Neural progenitor cell (in vitro differentiated cells): ENCODE results near the gene ELAPOR2. TPM values are rescaled to one million over a fixed set of nuclear protein-coding genes. Genes with fewer than 3 reads are reported as not detected.

Experiments used
- DNase-seq: peaks from one replicate; pipeline ENCODE4 v3.0.0-alpha.2; 2016; ENCODE audit warnings: low spot score
- H2AFZ ChIP-seq: fragments of 200-600 bp; sonication (generic); replicated peaks from 2 replicates; pipeline ENCODE4 v1.6.1; 2016; ENCODE audit warnings: antibody characterized with exemption
- H3F3A ChIP-seq: fragments of 200-600 bp; sonication (generic); 2 replicates; pipeline ENCODE4 v1.6.1; 2016; ENCODE audit warnings: antibody characterized with exemption, low read depth
- H3K27ac ChIP-seq: fragments of 200-600 bp; sonication (generic); 2 replicates; pipeline ENCODE4 v1.5.1; 2016; ENCODE audit warnings: mild to moderate bottlenecking
- H3K27me3 ChIP-seq: fragments of 200-600 bp; sonication (generic); 2 replicates; pipeline ENCODE4 v1.6.1; 2016; ENCODE audit warnings: mild to moderate bottlenecking, moderate library complexity
- H3K36me3 ChIP-seq: fragments of 200-600 bp; sonication (generic); 2 replicates; pipeline ENCODE4 v1.5.1; 2016
- H3K4me1 ChIP-seq: fragments of 200-600 bp; sonication (generic); 2 replicates; pipeline ENCODE4 v1.6.1; 2016; ENCODE audit warnings: mixed run types
- H3K4me2 ChIP-seq: fragments of 200-600 bp; sonication (generic); 2 replicates; pipeline ENCODE4 v1.6.1; 2016
- H3K4me3 ChIP-seq: fragments of 200-600 bp; sonication (generic); 2 replicates; pipeline ENCODE4 v1.5.1; 2016
- H3K79me2 ChIP-seq: fragments of 200-600 bp; sonication (generic); 2 replicates; pipeline ENCODE4 v1.6.1; 2016; ENCODE audit warnings: low read depth
- H3K9ac ChIP-seq: fragments of 200-600 bp; sonication (generic); 2 replicates; pipeline ENCODE4 v1.6.1; 2016
- H3K9me3 ChIP-seq: fragments of 200-600 bp; sonication (generic); 2 replicates; pipeline ENCODE4 v1.5.1; 2016; ENCODE audit warnings: low read depth
- H4K20me1 ChIP-seq: fragments of 200-600 bp; sonication (generic); 2 replicates; pipeline ENCODE4 v1.6.1; 2016; ENCODE audit warnings: low read depth
- H3K27ac Mint-ChIP-seq: 3 replicates; pipeline ENCODE4 v1.8.0; 2021; ENCODE audit warnings: mixed read lengths
- H3K27me3 Mint-ChIP-seq: 2 replicates; pipeline ENCODE4 v1.8.0; 2022; ENCODE audit warnings: low read depth, mild to moderate bottlenecking, inconsistent platforms, moderate library complexity, mixed read lengths; ENCODE audit not compliant: insufficient read depth
- H3K36me3 Mint-ChIP-seq: 3 replicates; pipeline ENCODE4 v1.8.0; 2021; ENCODE audit warnings: mixed read lengths
- H3K4me1 Mint-ChIP-seq: 3 replicates; pipeline ENCODE4 v1.8.0; 2021; ENCODE audit warnings: mixed read lengths
- H3K4me3 Mint-ChIP-seq: 3 replicates; pipeline ENCODE4 v1.8.0; 2021; ENCODE audit warnings: mild to moderate bottlenecking, moderate library complexity, mixed read lengths
- H3K9me3 Mint-ChIP-seq: 3 replicates; pipeline ENCODE4 v1.8.0; 2020; ENCODE audit warnings: mixed read lengths
- CTCF ChIP-seq: fragments of 200-600 bp; sonication (generic); IDR thresholded peaks from 2 replicates; pipeline ENCODE4 v1.5.1; 2017; ENCODE audit warnings: antibody characterized with exemption, mild to moderate bottlenecking
- EZH2 ChIP-seq: fragments of 200-600 bp; sonication (generic); IDR thresholded peaks from 2 replicates; pipeline ENCODE4 v1.6.1; 2017; ENCODE audit warnings: antibody characterized with exemption, mild to moderate bottlenecking, moderate library complexity
- EZH2phosphoT487 ChIP-seq: fragments of 200-600 bp; sonication (generic); IDR thresholded peaks from 2 replicates; pipeline ENCODE4 v1.6.1; 2017; ENCODE audit warnings: antibody characterized with exemption
- total RNA-seq: library from RNA; depleted of rRNA; stranded (reverse); fragments of >200 nt; gene quantifications from 2 replicates; pipeline ENCODE4 v1.2.3, GENCODE V29; 2015; ENCODE audit warnings: low replicate concordance

ELAPOR2 gene
- total RNA-seq, 1 donor from 2014 or later = 80.4 TPM

- Histone ChIP-seq H3K9ac (no peak overlapping the region), H3K4me3 (no peak overlapping the region), H3K4me2 (no peak overlapping the region), H3K4me1 (no peaks in the 10 kb centered on the region), H3F3A (no peaks in the 10 kb centered on the region), H4K20me1 (peaks cover 92% of the 10 kb centered on the region), H3K9me3 (no peaks in the 10 kb centered on the region), H3K27me3 (no peaks in the 10 kb centered on the region), H2AFZ (no peak overlapping the region), H3K36me3 (no peaks in the 10 kb centered on the region), H3K79me2 (peaks cover 100% of the 10 kb centered on the region), H3K27ac (no peak overlapping the region)
- H3K27me3 Mint-ChIP-seq = no peaks in the 10 kb centered on the region
- no peak overlapping the region for H3K27ac Mint-ChIP-seq
- TF ChIP-seq CTCF (no peak), EZH2 (no peak), EZH2phosphoT487 (no peak)
- no peak overlapping the region for H3K4me3 Mint-ChIP-seq
- peaks cover 3% of the 10 kb centered on the region for H3K9me3 Mint-ChIP-seq
- no peak for DNase-seq
- H3K4me1 Mint-ChIP-seq = no peaks in the 10 kb centered on the region
- H3K36me3 Mint-ChIP-seq = no peaks in the 10 kb centered on the region
Observed at GRCh38 chr7:87013136-87013839, 46.2 kb downstream of the ELAPOR2 start.

Other genes with a start within 250 kb of the ELAPOR2 start
- 145 and 176 TPM in 2 replicates for gene DMTF1, start 92.8 kb upstream of the ELAPOR2 start, total RNA-seq
- 21.0 and 30.6 TPM in 2 replicates for gene TMEM243, start 160.1 kb upstream of the ELAPOR2 start, total RNA-seq